ENCODE results near the gene IL16.

- TF ChIP-seq POLR2A (IDR thresholded peaks at IDR 0.05) (no peak), CTCF (IDR thresholded peaks at IDR 0.05) (no peak), EP300 (IDR thresholded peaks at IDR 0.05) (no peak)
These were observed 77.2 kb downstream of the IL16 start for GRCh38 chr15:81273855-81274254.
